ENCODE data around the gene DNM3.

The DNM3 gene

GRCh38 chr1:172273647-172274396 lies 432.5 kb downstream of the DNM3 start:
- Histone ChIP-seq H3K27ac (no peak overlapping the region), H3K9me3 (ENCODE audit: low read depth, low read length) (no peaks in the 10 kb centered on the region), H3K9ac (ENCODE audit: insufficient read length) (no peak overlapping the region), H3K4me3 (no peak overlapping the region), H3K36me3 (ENCODE audit: insufficient read depth, low read length) (no peaks in the 10 kb centered on the region)
- TF ChIP-seq POLR2AphosphoS5 (IDR thresholded peaks at IDR 0.05; ENCODE audit: borderline replicate concordance, low read depth, low read length): no peak
- no peak for TF ChIP-seq EZH2 (IDR thresholded peaks at IDR 0.05)
- TF ChIP-seq FOXP2 (optimal IDR thresholded peaks at IDR 0.05; ENCODE audit: control extremely low read depth, extremely low read length, insufficient read depth): no peak
- DNase-seq (ENCODE audit: low read depth, low spot score): no peak

- H3K4me3 ChIP-seq: no peak overlapping the region
- no peak for TF ChIP-seq FOXP2 (optimal IDR thresholded peaks at IDR 0.05; ENCODE audit: control extremely low read depth, extremely low read length, insufficient read depth)
- TF ChIP-seq EZH2 (IDR thresholded peaks at IDR 0.05): no peak
- TF ChIP-seq POLR2AphosphoS5 (IDR thresholded peaks at IDR 0.05; ENCODE audit: borderline replicate concordance, low read depth, low read length): no peak
- no peaks in the 10 kb centered on the region for H3K9me3 ChIP-seq (ENCODE audit: low read depth, low read length)
- no peaks in the 10 kb centered on the region for H3K36me3 ChIP-seq (ENCODE audit: insufficient read depth, low read length)
- no peak overlapping the region for H3K9ac ChIP-seq (ENCODE audit: insufficient read length)
- DNase-seq (ENCODE audit: low read depth, low spot score): no peak
- H3K27ac ChIP-seq: no peak overlapping the region
Measured at GRCh38 chr1:172275478-172275877, 434.2 kb downstream of the DNM3 start.

GRCh38 chr1:172276120-172276818 lies 435.0 kb downstream of the DNM3 start:
- DNase-seq (ENCODE audit: low read depth, low spot score): no peak
- H3K9me3 ChIP-seq (ENCODE audit: low read depth, low read length): no peaks in the 10 kb centered on the region
- no peak overlapping the region for H3K4me3 ChIP-seq
- TF ChIP-seq FOXP2 (optimal IDR thresholded peaks at IDR 0.05; ENCODE audit: control extremely low read depth, extremely low read length, insufficient read depth): no peak
- no peak for TF ChIP-seq EZH2 (IDR thresholded peaks at IDR 0.05)
- TF ChIP-seq POLR2AphosphoS5 (IDR thresholded peaks at IDR 0.05; ENCODE audit: borderline replicate concordance, low read depth, low read length): no peak
- no peak overlapping the region for H3K9ac ChIP-seq (ENCODE audit: insufficient read length)
- H3K27ac ChIP-seq: no peak overlapping the region
- H3K36me3 ChIP-seq (ENCODE audit: insufficient read depth, low read length): no peaks in the 10 kb centered on the region

- no peak overlapping the region for H3K27ac ChIP-seq
- no peaks in the 10 kb centered on the region for H3K9me3 ChIP-seq (ENCODE audit: low read depth, low read length)
- TF ChIP-seq EZH2 (IDR thresholded peaks at IDR 0.05): no peak
- TF ChIP-seq FOXP2 (optimal IDR thresholded peaks at IDR 0.05; ENCODE audit: control extremely low read depth, extremely low read length, insufficient read depth): no peak
- no peak for TF ChIP-seq POLR2AphosphoS5 (IDR thresholded peaks at IDR 0.05; ENCODE audit: borderline replicate concordance, low read depth, low read length)
- no peak overlapping the region for H3K9ac ChIP-seq (ENCODE audit: insufficient read length)
- no peak overlapping the region for H3K4me3 ChIP-seq
- no peaks in the 10 kb centered on the region for H3K36me3 ChIP-seq (ENCODE audit: insufficient read depth, low read length)
- DNase-seq (ENCODE audit: low read depth, low spot score): no peak
Measured at GRCh38 chr1:172277275-172277674, 436.0 kb downstream of the DNM3 start.

- Histone ChIP-seq H3K9ac (ENCODE audit: insufficient read length) (no peak overlapping the region), H3K9me3 (ENCODE audit: low read depth, low read length) (no peaks in the 10 kb centered on the region), H3K27ac (no peak overlapping the region), H3K36me3 (ENCODE audit: insufficient read depth, low read length) (no peaks in the 10 kb centered on the region), H3K4me3 (no peak overlapping the region)
- TF ChIP-seq EZH2 (IDR thresholded peaks at IDR 0.05): no peak
- TF ChIP-seq FOXP2 (optimal IDR thresholded peaks at IDR 0.05; ENCODE audit: control extremely low read depth, extremely low read length, insufficient read depth): no peak
- TF ChIP-seq POLR2AphosphoS5 (IDR thresholded peaks at IDR 0.05; ENCODE audit: borderline replicate concordance, low read depth, low read length): no peak
- DNase-seq (ENCODE audit: low read depth, low spot score): no peak
Measured at GRCh38 chr1:172277989-172278388, 436.7 kb downstream of the DNM3 start.

GRCh38 chr1:172278478-172278877 lies 437.2 kb downstream of the DNM3 start:
- TF ChIP-seq EZH2 (IDR thresholded peaks at IDR 0.05) (no peak), FOXP2 (optimal IDR thresholded peaks at IDR 0.05; ENCODE audit: control extremely low read depth, extremely low read length, insufficient read depth) (no peak), POLR2AphosphoS5 (IDR thresholded peaks at IDR 0.05; ENCODE audit: borderline replicate concordance, low read depth, low read length) (no peak)
- H3K9ac ChIP-seq (ENCODE audit: insufficient read length): no peak overlapping the region
- no peaks in the 10 kb centered on the region for H3K9me3 ChIP-seq (ENCODE audit: low read depth, low read length)
- no peak overlapping the region for H3K4me3 ChIP-seq
- H3K27ac ChIP-seq: no peak overlapping the region
- no peak for DNase-seq (ENCODE audit: low read depth, low spot score)
- no peaks in the 10 kb centered on the region for H3K36me3 ChIP-seq (ENCODE audit: insufficient read depth, low read length)

GRCh38 chr1:172279939-172280636 lies 438.8 kb downstream of the DNM3 start:
- H3K27ac ChIP-seq: no peak overlapping the region
- H3K9ac ChIP-seq (ENCODE audit: insufficient read length): no peak overlapping the region
- no peak for DNase-seq (ENCODE audit: low read depth, low spot score)
- H3K36me3 ChIP-seq (ENCODE audit: insufficient read depth, low read length): no peaks in the 10 kb centered on the region
- H3K9me3 ChIP-seq (ENCODE audit: low read depth, low read length): no peaks in the 10 kb centered on the region
- no peak for TF ChIP-seq EZH2 (IDR thresholded peaks at IDR 0.05)
- TF ChIP-seq POLR2AphosphoS5 (IDR thresholded peaks at IDR 0.05; ENCODE audit: borderline replicate concordance, low read depth, low read length): no peak
- TF ChIP-seq FOXP2 (optimal IDR thresholded peaks at IDR 0.05; ENCODE audit: control extremely low read depth, extremely low read length, insufficient read depth): no peak
- H3K4me3 ChIP-seq: no peak overlapping the region

GRCh38 chr1:172283766-172284165 lies 442.5 kb downstream of the DNM3 start:
- Histone ChIP-seq H3K36me3 (ENCODE audit: insufficient read depth, low read length) (no peaks in the 10 kb centered on the region), H3K9ac (ENCODE audit: insufficient read length) (no peak overlapping the region), H3K9me3 (ENCODE audit: low read depth, low read length) (no peaks in the 10 kb centered on the region), H3K27ac (no peak overlapping the region), H3K4me3 (no peak overlapping the region)
- no peak for DNase-seq (ENCODE audit: low read depth, low spot score)
- TF ChIP-seq FOXP2 (optimal IDR thresholded peaks at IDR 0.05; ENCODE audit: control extremely low read depth, extremely low read length, insufficient read depth): no peak
- TF ChIP-seq POLR2AphosphoS5 (IDR thresholded peaks at IDR 0.05; ENCODE audit: borderline replicate concordance, low read depth, low read length): no peak
- no peak for TF ChIP-seq EZH2 (IDR thresholded peaks at IDR 0.05)

All from SK-N-MC (cell line).